ENCODE data around the gene RIOK2. TPM values are rescaled to one million over a fixed set of nuclear protein-coding genes. Genes with fewer than 3 reads are reported as not detected.

Gene RIOK2
- total and polyA plus RNA-seq, 2 donors (not counting 1 experiment from before 2014, with no cell fraction given), result 18.2 to 24.6 TPM

DNA sequence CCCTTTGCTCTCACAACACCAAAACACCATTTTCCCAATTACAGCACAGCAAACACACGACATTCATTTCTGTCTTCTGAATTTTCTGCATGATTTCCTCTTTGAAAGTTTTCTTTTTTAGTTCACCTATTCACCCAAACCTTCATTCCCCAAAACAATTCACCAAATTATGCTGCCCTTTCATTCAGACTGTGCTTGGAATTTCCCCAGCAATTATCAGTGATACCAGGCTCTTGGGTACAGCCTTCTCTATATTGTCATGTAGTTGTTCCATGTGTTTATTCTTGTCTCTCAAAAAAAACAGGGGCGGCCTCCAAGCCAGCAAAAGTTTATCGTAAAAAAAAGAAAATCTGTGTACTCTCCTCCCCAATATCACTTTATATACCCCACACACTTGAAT, 31.7 kb downstream of the RIOK2 start:
- H3K36me3 ChIP-seq (ENCODE audit: control insufficient read depth, insufficient read depth, low read length), result no peaks in the 10 kb centered on the region

DNA sequence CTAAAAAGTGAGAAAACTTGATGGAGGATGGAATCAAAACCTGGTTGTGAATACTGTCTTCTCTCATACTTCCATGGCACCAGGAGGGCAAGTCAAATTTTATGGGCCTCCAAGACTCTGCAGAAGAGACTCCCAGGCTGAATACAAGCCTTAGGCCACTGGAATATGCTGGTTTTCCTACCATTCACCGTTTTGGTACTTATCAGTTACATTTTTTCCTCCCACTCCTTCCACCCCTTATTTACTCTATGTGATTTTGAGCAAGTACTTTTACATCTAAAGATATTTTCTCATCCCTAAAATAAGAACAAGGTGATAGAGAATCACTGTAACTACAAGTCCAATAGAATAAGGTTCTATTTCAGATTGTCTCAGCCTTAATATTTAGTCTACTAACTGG, 32.6 kb downstream of the RIOK2 start:
- no peaks in the 10 kb centered on the region for H3K36me3 ChIP-seq (ENCODE audit: control insufficient read depth, insufficient read depth, low read length)
- no peak overlapping the region for H2AFZ ChIP-seq (ENCODE audit: low read length)
- no peak overlapping the region for H3K4me2 ChIP-seq (ENCODE audit: extremely low read depth, insufficient read depth, low read length)
- no peaks in the 10 kb centered on the region for H3K79me2 ChIP-seq (ENCODE audit: control insufficient read depth, insufficient read depth, low read length)
- H3K27ac ChIP-seq (ENCODE audit: insufficient read depth, low read length), result no peak overlapping the region
- H4K20me1 ChIP-seq (ENCODE audit: control insufficient read depth, extremely low read depth, insufficient read depth, low read length), result no peaks in the 10 kb centered on the region
- no peaks in the 10 kb centered on the region for H3K9me3 ChIP-seq (ENCODE audit: control insufficient read depth, insufficient read depth, low read depth, low read length)
- no peaks in the 10 kb centered on the region for H3K27me3 ChIP-seq (ENCODE audit: control insufficient read depth, insufficient read depth, low read length)
- H3K4me3 ChIP-seq (replicated peaks in 1 of 4; ENCODE audit: control extremely low read depth in 1 of 4, insufficient read depth in 1 of 4, low read depth in 3 of 4, low read length in 4 of 4), result no peak overlapping the region
- no peak for TF ChIP-seq EZH2 (IDR thresholded peaks at IDR 0.05; ENCODE audit: low read length, missing control alignments)
- TF ChIP-seq, protein P1, sequence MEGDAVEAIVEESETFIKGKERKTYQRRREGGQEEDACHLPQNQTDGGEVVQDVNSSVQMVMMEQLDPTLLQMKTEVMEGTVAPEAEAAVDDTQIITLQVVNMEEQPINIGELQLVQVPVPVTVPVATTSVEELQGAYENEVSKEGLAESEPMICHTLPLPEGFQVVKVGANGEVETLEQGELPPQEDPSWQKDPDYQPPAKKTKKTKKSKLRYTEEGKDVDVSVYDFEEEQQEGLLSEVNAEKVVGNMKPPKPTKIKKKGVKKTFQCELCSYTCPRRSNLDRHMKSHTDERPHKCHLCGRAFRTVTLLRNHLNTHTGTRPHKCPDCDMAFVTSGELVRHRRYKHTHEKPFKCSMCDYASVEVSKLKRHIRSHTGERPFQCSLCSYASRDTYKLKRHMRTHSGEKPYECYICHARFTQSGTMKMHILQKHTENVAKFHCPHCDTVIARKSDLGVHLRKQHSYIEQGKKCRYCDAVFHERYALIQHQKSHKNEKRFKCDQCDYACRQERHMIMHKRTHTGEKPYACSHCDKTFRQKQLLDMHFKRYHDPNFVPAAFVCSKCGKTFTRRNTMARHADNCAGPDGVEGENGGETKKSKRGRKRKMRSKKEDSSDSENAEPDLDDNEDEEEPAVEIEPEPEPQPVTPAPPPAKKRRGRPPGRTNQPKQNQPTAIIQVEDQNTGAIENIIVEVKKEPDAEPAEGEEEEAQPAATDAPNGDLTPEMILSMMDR (conservative IDR thresholded peaks at IDR 0.05 in 1 of 2, IDR thresholded peaks at IDR 0.05 in 1 of 2; ENCODE audit: low read depth in 1 of 2, low read length in 2 of 2), result no peak
- H3K9ac ChIP-seq (ENCODE audit: insufficient read depth, low read length), result no peak overlapping the region
- no peaks in the 10 kb centered on the region for H3K4me1 ChIP-seq (ENCODE audit: control insufficient read depth, extremely low read depth, insufficient read depth, low read length)
- DNase-seq (ENCODE audit: low read depth in 2 of 2), result no peak

More for the DNA sequence above, 31.7 kb downstream of the RIOK2 start:
- Histone ChIP-seq H3K27ac (ENCODE audit: insufficient read depth, low read length) (no peak overlapping the region), H3K9ac (ENCODE audit: insufficient read depth, low read length) (no peak overlapping the region), H4K20me1 (ENCODE audit: control insufficient read depth, extremely low read depth, insufficient read depth, low read length) (no peaks in the 10 kb centered on the region), H2AFZ (ENCODE audit: low read length) (no peak overlapping the region), H3K27me3 (ENCODE audit: control insufficient read depth, insufficient read depth, low read length) (no peaks in the 10 kb centered on the region), H3K79me2 (ENCODE audit: control insufficient read depth, insufficient read depth, low read length) (no peaks in the 10 kb centered on the region), H3K4me3 (replicated peaks in 1 of 4; ENCODE audit: control extremely low read depth in 1 of 4, insufficient read depth in 1 of 4, low read depth in 3 of 4, low read length in 4 of 4) (no peak overlapping the region), H3K4me2 (ENCODE audit: extremely low read depth, insufficient read depth, low read length) (no peak overlapping the region), H3K9me3 (ENCODE audit: control insufficient read depth, insufficient read depth, low read depth, low read length) (no peaks in the 10 kb centered on the region), H3K4me1 (ENCODE audit: control insufficient read depth, extremely low read depth, insufficient read depth, low read length) (no peaks in the 10 kb centered on the region)
- no peak for DNase-seq (ENCODE audit: low read depth in 2 of 2)
- no peak for TF ChIP-seq EZH2 (IDR thresholded peaks at IDR 0.05; ENCODE audit: low read length, missing control alignments)
- TF ChIP-seq, protein P1 (conservative IDR thresholded peaks at IDR 0.05 in 1 of 2, IDR thresholded peaks at IDR 0.05 in 1 of 2; ENCODE audit: low read depth in 1 of 2, low read length in 2 of 2), result no peak

DNA sequence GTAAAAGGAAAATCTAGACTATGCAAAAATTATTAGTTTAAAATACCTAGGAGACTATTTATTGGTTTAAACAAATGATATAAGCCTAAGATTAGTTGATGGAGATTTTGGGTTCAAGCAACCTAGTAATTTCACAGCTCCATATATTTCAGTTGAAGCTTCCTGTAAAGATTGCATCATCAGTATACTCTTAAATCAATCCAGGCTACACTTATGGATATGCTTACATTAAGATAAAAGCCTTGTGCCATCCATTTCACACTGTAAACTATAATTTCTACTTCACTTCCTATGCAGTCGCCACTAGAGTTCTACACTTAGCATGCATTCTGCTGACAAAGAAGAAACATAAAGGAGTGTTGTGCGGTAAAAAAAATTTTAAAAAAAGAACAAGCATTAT, 33.3 kb downstream of the RIOK2 start:
- H3K36me3 ChIP-seq (ENCODE audit: control insufficient read depth, insufficient read depth, low read length), result no peaks in the 10 kb centered on the region
- H3K4me1 ChIP-seq (ENCODE audit: control insufficient read depth, extremely low read depth, insufficient read depth, low read length), result no peaks in the 10 kb centered on the region
- no peak overlapping the region for H3K9ac ChIP-seq (ENCODE audit: insufficient read depth, low read length)
- no peak overlapping the region for H2AFZ ChIP-seq (ENCODE audit: low read length)
- no peaks in the 10 kb centered on the region for H3K27me3 ChIP-seq (ENCODE audit: control insufficient read depth, insufficient read depth, low read length)
- H3K9me3 ChIP-seq (ENCODE audit: control insufficient read depth, insufficient read depth, low read depth, low read length), result no peaks in the 10 kb centered on the region
- DNase-seq (ENCODE audit: low read depth in 2 of 2), result no peak
- no peak for TF ChIP-seq EZH2 (IDR thresholded peaks at IDR 0.05; ENCODE audit: low read length, missing control alignments)
- TF ChIP-seq, protein P1 (conservative IDR thresholded peaks at IDR 0.05 in 1 of 2, IDR thresholded peaks at IDR 0.05 in 1 of 2; ENCODE audit: low read depth in 1 of 2, low read length in 2 of 2), result no peak
- no peak overlapping the region for H3K4me3 ChIP-seq (replicated peaks in 1 of 4; ENCODE audit: control extremely low read depth in 1 of 4, insufficient read depth in 1 of 4, low read depth in 3 of 4, low read length in 4 of 4)
- H3K4me2 ChIP-seq (ENCODE audit: extremely low read depth, insufficient read depth, low read length), result no peak overlapping the region
- H3K79me2 ChIP-seq (ENCODE audit: control insufficient read depth, insufficient read depth, low read length), result no peaks in the 10 kb centered on the region
- no peak overlapping the region for H3K27ac ChIP-seq (ENCODE audit: insufficient read depth, low read length)
- H4K20me1 ChIP-seq (ENCODE audit: control insufficient read depth, extremely low read depth, insufficient read depth, low read length), result no peaks in the 10 kb centered on the region
